Left ventricle myocardium superior (tissue), 1 donor: ENCODE results near the gene UPB1. TPM values are rescaled to one million over a fixed set of nuclear protein-coding genes. Genes with fewer than 3 reads are reported as not detected.

Source experiments
- ATAC-seq: fragments of 200-7000 bp; cut with Tn5 transposase; one replicate; pipeline ENCODE4 v1.9.1; 2020; ENCODE audit warnings: mild to moderate bottlenecking, moderate library complexity
- DNase-seq: peaks from one replicate; pipeline ENCODE4 v3.0.0-alpha.2; 2020
- intact Hi-C: fragments of 100-400 bp; cut with micrococcal nuclease; formaldehyde crosslinking; loops from one replicate; pipeline ENCODE4 v1.11.0; 2022
- long read RNA-seq: library from polyadenylated mRNA; unstranded; transcript quantifications from one replicate; pipeline ENCODE4 v2.0.0, GENCODE V29; 2021
- total RNA-seq: library from RNA; stranded (reverse); fragmentation: NEBNext Ultra II Directional; extraction: Animal tissue kit (Norgen Biotek cat#: 25700); gene quantifications from one replicate; pipeline ENCODE4 v1.2.1, GENCODE V29; 2021
- donor health status: DM: no; HTN: yes; CAD: no; lungs with severe emphysema.

Gene UPB1
- total RNA-seq = 0.97 TPM
- long read RNA-seq, partial matches to known transcripts = 1 of 2 reads
- long read RNA-seq, other reads (novel, unspliced or antisense) = 1 of 2 reads

- intact Hi-C loops = no loop called here
- DNase-seq = peak; percentile 37
- ATAC-seq = peak; percentile 43
Observed at GRCh38 chr22:24494528-24495364, at the start of gene UPB1. TSS of gene UPB1 (plus strand) at chr22:24495332. CDS start at chr22:24495404, 72 bp downstream.

GRCh38 chr22:24445481-24446259 is 49.5 kb upstream of the UPB1 start:
- intact Hi-C loops = no loop called here
- DNase-seq (no peak), ATAC-seq (no peak)

- no peak for ATAC-seq
- intact Hi-C loops = no loop called here
Observed at GRCh38 chr22:24446260-24446611, 48.9 kb upstream of the UPB1 start.

GRCh38 chr22:24450610-24451009 is 44.5 kb upstream of the UPB1 start:
- DNase-seq = no peak
- ATAC-seq = peak; percentile 64
- intact Hi-C loops = no loop called here

More at GRCh38 chr22:24446260-24446611, 48.9 kb upstream of the UPB1 start:
- DNase-seq = no peak

GRCh38 chr22:24451162-24451561 is 44.0 kb upstream of the UPB1 start:
- intact Hi-C loops = no loop called here
- DNase-seq (no peak), ATAC-seq (no peak)

- ATAC-seq (no peak), DNase-seq (no peak)
- intact Hi-C loops = no loop called here
Observed at GRCh38 chr22:24453853-24454252, 41.3 kb upstream of the UPB1 start.

GRCh38 chr22:24455039-24455438 is 40.1 kb upstream of the UPB1 start:
- ATAC-seq (peak; percentile 50), DNase-seq (no peak)
- intact Hi-C loops = no loop called here

- DNase-seq = peak; percentile 80
- ATAC-seq = peak; percentile 90
- intact Hi-C loops = no loop called here
Observed at GRCh38 chr22:24455751-24456426, 39.2 kb upstream of the UPB1 start.

GRCh38 chr22:24457894-24458420 is 37.2 kb upstream of the UPB1 start:
- DNase-seq = no peak
- intact Hi-C loops = no loop called here
- ATAC-seq = no peak

- no peak for DNase-seq
- ATAC-seq = no peak
- intact Hi-C loops = no loop called here
Observed at GRCh38 chr22:24459911-24460310, 35.2 kb upstream of the UPB1 start.

GRCh38 chr22:24460418-24461089 is 34.6 kb upstream of the UPB1 start:
- DNase-seq = no peak
- ATAC-seq = no peak
- intact Hi-C loops = no loop called here

- DNase-seq (no peak), ATAC-seq (no peak)
- intact Hi-C loops = no loop called here
Observed at GRCh38 chr22:24463071-24463760, 31.9 kb upstream of the UPB1 start.

GRCh38 chr22:24465566-24465965 is 29.6 kb upstream of the UPB1 start:
- ATAC-seq = no peak
- intact Hi-C loops = no loop called here

GRCh38 chr22:24465975-24466374 is 29.2 kb upstream of the UPB1 start:
- ATAC-seq (no peak), DNase-seq (no peak)
- intact Hi-C loops = no loop called here

More at GRCh38 chr22:24465566-24465965, 29.6 kb upstream of the UPB1 start:
- no peak for DNase-seq

GRCh38 chr22:24466716-24467328 is 28.3 kb upstream of the UPB1 start:
- ATAC-seq (peak; percentile 61), DNase-seq (no peak)
- intact Hi-C loops = no loop called here

GRCh38 chr22:24467340-24467739 is 27.8 kb upstream of the UPB1 start:
- intact Hi-C loops = no loop called here
- ATAC-seq = no peak
- DNase-seq = no peak

- peak; percentile 96 for ATAC-seq
- intact Hi-C loops = no loop called here
- peak; percentile 82 for DNase-seq
Observed at GRCh38 chr22:24471570-24471969, 23.6 kb upstream of the UPB1 start.

GRCh38 chr22:24473284-24473683 is 21.8 kb upstream of the UPB1 start:
- intact Hi-C loops = no loop called here
- no peak for ATAC-seq
- DNase-seq = no peak
